ENCODE results near the gene IGFBP2. TPM values are rescaled to one million over a fixed set of nuclear protein-coding genes. Genes with fewer than 3 reads are reported as not detected.

IGFBP2 gene
- total RNA-seq, 4 donors from 2014 or later, result 113 to 207 (median 167) TPM

DNA sequence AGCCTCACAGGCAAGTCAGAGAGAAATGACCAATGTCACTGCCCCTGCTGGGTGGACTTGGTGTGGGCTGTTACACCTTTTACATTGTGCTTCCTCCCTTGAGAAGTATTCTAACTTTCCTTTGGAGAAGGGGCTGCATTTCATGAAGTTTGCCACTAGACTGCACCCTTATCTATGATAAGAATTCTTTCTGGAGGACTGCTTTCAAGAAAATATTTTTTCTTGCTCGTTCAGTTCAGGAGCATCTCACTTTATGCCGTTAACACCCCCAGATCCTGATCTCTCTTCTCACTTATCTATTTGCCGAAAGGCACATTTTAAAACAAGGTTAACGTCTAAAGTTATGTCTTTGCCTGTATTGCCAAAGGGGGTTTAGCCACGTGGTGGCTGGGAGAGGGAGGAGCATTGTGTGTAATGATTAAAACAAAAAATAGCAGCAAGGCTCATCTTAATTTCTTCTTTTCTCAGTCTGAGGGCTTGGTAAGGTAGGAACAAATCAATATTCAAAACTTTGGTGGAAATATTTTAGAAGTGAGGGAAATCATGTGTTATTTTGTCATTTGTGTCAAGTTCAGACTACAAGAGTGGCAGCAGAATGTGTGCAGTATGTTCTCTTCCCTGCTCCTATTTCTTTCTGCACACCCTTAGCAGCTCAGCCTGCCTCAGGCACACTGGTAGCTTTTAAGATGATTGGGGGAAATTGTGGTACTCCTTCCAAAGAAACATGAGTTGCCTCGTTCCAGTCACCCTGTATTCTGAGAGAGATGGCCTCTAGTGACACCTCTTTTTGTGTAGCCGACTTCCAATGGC lies 63.7 kb downstream of the IGFBP2 start:
- H3K9me3 ChIP-seq, result no peaks in the 10 kb centered on the region
- H3K36me3 ChIP-seq, result no peaks in the 10 kb centered on the region
- no peak for DNase-seq
- H3K4me3 ChIP-seq, result no peak overlapping the region
- TF ChIP-seq POLR2A (IDR thresholded peaks at IDR 0.05), result no peak
- TF ChIP-seq, protein P1, sequence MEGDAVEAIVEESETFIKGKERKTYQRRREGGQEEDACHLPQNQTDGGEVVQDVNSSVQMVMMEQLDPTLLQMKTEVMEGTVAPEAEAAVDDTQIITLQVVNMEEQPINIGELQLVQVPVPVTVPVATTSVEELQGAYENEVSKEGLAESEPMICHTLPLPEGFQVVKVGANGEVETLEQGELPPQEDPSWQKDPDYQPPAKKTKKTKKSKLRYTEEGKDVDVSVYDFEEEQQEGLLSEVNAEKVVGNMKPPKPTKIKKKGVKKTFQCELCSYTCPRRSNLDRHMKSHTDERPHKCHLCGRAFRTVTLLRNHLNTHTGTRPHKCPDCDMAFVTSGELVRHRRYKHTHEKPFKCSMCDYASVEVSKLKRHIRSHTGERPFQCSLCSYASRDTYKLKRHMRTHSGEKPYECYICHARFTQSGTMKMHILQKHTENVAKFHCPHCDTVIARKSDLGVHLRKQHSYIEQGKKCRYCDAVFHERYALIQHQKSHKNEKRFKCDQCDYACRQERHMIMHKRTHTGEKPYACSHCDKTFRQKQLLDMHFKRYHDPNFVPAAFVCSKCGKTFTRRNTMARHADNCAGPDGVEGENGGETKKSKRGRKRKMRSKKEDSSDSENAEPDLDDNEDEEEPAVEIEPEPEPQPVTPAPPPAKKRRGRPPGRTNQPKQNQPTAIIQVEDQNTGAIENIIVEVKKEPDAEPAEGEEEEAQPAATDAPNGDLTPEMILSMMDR (IDR thresholded peaks at IDR 0.05), result peak; percentile 25 to 62 (median 56)
- intact Hi-C loops (cut with DNase I), result loop anchor here (5.0 to 10.0 kb wide), 3 partner anchors 448 to 1015 kb away; no protein-coding TSS in a partner anchor
- peaks cover 34 to 89% (median 38%) of the 10 kb centered on the region in 3 donors for H3K4me1 ChIP-seq
- peak overlapping the region; percentile 23 to 89 (median 86) for H3K27ac ChIP-seq
- H3K27me3 ChIP-seq, result peaks cover 0 to 56% (median 0%) of the 10 kb centered on the region in 4 donors
- 23 to 24% methylated on average over 7 of the region's 7 CpGs for WGBS, 2 donors

DNA sequence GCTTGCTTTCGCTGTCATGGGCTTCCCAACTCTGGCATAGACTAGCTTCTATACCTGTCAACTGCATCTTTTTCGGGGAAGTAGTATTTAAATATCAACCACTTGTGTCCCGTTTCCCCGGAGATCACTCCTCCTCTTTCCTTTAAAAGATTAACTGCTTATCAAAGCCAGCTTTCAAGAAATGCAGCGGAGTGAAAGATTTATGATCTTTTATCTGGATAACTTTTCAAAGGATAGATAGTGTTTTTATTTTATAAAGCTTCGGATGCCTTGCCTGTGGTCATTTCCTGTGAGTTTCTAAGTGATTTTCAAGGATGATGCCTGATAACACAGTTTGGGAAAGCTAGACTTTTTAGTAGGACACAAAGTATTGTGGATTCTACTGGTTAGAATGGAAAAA lies 65.1 kb downstream of the IGFBP2 start:
- peak overlapping the region in 3 of 4 donors; percentile 1 to 70 (median 54) for H3K27ac ChIP-seq
- intact Hi-C loops (cut with DNase I), result loop anchor here (5.0 to 10.0 kb wide), 3 partner anchors 447 to 1014 kb away; no protein-coding TSS in a partner anchor

DNA sequence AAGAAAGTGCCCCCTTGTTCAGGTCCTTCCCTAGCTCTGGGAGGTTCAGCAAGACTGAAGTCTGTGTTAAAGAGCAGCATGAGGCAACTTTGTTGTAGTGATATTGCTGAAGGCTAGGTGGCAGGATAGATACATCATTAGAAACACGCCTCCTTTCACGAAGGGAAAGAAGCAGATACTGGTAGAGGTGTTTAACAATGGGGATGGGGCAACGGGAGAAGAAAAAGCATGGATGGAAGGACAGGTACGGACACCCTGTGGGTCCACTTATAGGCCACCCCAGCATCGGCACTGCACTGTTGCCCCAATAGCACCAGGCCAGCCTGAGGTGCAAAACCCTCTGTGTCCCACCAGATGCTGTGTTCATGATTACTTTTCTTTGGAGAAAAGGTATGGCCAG lies 65.7 kb downstream of the IGFBP2 start:
- 8 to 15% methylated on average over 5 of the region's 5 CpGs for WGBS, 2 donors
- H3K4me1 ChIP-seq, result peaks cover 27 to 69% (median 33%) of the 10 kb centered on the region in 3 donors
- TF ChIP-seq, protein P1 (IDR thresholded peaks at IDR 0.05), result peak; percentile 15 to 75 (median 67)
- no peak for TF ChIP-seq POLR2A (IDR thresholded peaks at IDR 0.05)
- no peaks in the 10 kb centered on the region for H3K36me3 ChIP-seq
- H3K27me3 ChIP-seq, result peaks cover 0 to 42% (median 0%) of the 10 kb centered on the region in 4 donors
- no peak overlapping the region for H3K4me3 ChIP-seq
- H3K9me3 ChIP-seq, result no peaks in the 10 kb centered on the region
- peak overlapping the region in 2 of 4 donors; percentile 54 to 70 for H3K27ac ChIP-seq
- DNase-seq, result no peak
- intact Hi-C loops (cut with DNase I), result loop anchor here (5.0 to 10.0 kb wide), 3 partner anchors 446 to 1013 kb away; no protein-coding TSS in a partner anchor

More for the DNA sequence above, 65.1 kb downstream of the IGFBP2 start:
- TF ChIP-seq, protein P1 (IDR thresholded peaks at IDR 0.05), result no peak
- no peak for TF ChIP-seq POLR2A (IDR thresholded peaks at IDR 0.05)
- DNase-seq, result no peak
- no peaks in the 10 kb centered on the region for H3K36me3 ChIP-seq
- no peak overlapping the region for H3K4me3 ChIP-seq
- peaks cover 0 to 48% (median 0%) of the 10 kb centered on the region in 4 donors for H3K27me3 ChIP-seq
- peaks cover 33 to 75% (median 38%) of the 10 kb centered on the region in 3 donors for H3K4me1 ChIP-seq
- WGBS, 2 donors, result 51 to 59% methylated on average over 6 of the region's 6 CpGs
- H3K9me3 ChIP-seq, result no peaks in the 10 kb centered on the region

DNA sequence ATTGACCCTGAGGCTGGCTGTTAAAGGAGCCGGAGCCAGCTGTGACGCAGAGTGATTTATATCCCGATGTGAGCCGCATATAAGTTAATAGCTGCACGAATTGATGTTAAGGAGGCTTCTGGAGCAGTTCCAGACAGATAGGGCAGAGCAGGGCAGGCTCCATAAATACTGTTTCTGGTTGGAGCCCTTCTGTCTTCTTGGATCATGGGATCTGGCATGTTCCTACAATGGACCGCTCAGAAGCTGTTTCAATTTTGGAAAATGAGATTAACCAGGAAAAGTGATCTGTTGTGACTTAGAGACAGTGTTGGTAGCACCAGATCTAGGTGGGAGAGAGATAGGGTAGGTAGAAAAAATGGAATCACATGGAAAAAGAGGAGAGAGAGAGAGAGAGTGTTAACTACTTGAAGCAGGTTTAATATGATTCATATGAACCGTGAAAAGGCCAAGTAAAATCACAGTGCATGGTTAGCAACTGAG lies 66.9 kb downstream of the IGFBP2 start:
- Histone ChIP-seq H3K4me1 (peaks cover 18 to 57% (median 25%) of the 10 kb centered on the region in 3 donors), H3K9me3 (no peaks in the 10 kb centered on the region), H3K27me3 (peaks cover 0 to 30% (median 0%) of the 10 kb centered on the region in 4 donors), H3K36me3 (no peaks in the 10 kb centered on the region), H3K4me3 (no peak overlapping the region), H3K27ac (peak overlapping the region in 3 of 4 donors; percentile 54 to 73 (median 70))
- WGBS, 2 donors, result 20 to 37% methylated on average over 7 of the region's 7 CpGs
- intact Hi-C loops (cut with DNase I), result no loop called here
- DNase-seq, result no peak
- no peak for TF ChIP-seq POLR2A (IDR thresholded peaks at IDR 0.05)
- TF ChIP-seq, protein P1 (IDR thresholded peaks at IDR 0.05), result no peak

DNA sequence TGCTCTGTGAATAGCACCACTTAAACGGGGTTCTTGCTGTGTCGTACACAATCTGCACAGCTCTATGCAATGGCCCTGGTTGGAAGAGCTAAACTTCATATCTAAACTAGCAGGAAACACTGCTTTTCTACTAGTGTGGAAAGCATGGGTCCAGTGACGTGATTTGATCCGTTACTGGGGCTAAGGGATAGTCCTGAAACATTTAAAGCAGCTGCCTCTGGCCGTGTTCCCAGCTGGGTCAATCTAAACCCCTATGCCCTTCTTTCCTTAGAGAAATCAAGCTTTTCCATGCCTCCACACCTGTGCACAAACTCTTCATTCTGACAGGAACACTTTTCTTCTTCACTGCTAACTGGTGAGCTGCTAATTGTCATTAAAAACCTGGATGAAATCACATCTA lies 67.6 kb downstream of the IGFBP2 start:
- no peak overlapping the region for H3K4me3 ChIP-seq
- WGBS, 2 donors, result 44 to 45% methylated on average over 5 of the region's 5 CpGs
- H3K4me1 ChIP-seq, result peaks cover 15 to 51% (median 21%) of the 10 kb centered on the region in 3 donors
- H3K9me3 ChIP-seq, result no peaks in the 10 kb centered on the region
- intact Hi-C loops (cut with DNase I), result no loop called here
- TF ChIP-seq POLR2A (IDR thresholded peaks at IDR 0.05), result no peak
- TF ChIP-seq, protein P1 (IDR thresholded peaks at IDR 0.05), result no peak
- peak overlapping the region in 3 of 4 donors; percentile 54 to 73 (median 70) for H3K27ac ChIP-seq
- H3K36me3 ChIP-seq, result no peaks in the 10 kb centered on the region
- H3K27me3 ChIP-seq, result peaks cover 0 to 23% (median 0%) of the 10 kb centered on the region in 4 donors
- DNase-seq, result no peak

All from esophagus squamous epithelium (tissue), 5 donors.